Coronary artery (tissue), 2 donors: Measurements from ENCODE around the gene PRUNE2.

ENCODE experiments used
- DNase-seq: peaks from one replicate; pipeline ENCODE4 v3.0.0-alpha.2; 2017; ENCODE audit warnings: low spot score
- H3K27ac ChIP-seq, 2 donors: fragments of 200-600 bp; sonication (generic); one replicate each; pipeline ENCODE4 v1.5.1; 2016 to 2019
- H3K4me3 ChIP-seq: fragments of 200-600 bp; sonication (generic); 2 replicates; pipeline ENCODE4 v1.5.1; 2016; ENCODE audit warnings: mild to moderate bottlenecking, moderate library complexity
- CTCF ChIP-seq: fragments of 200-600 bp; sonication (generic); IDR thresholded peaks from one replicate; pipeline ENCODE4 v1.5.1; 2019; ENCODE audit warnings: antibody characterized with exemption

Gene PRUNE2

GRCh38 chr9:76562511-76562911, 343.4 kb downstream of the PRUNE2 start:
- no peak for DNase-seq
- peak overlapping the region in 1 of 2 donors; percentile 20 for H3K27ac ChIP-seq
- TF ChIP-seq CTCF, result no peak
- no peak overlapping the region for H3K4me3 ChIP-seq

- H3K4me3 ChIP-seq, result no peak overlapping the region
- DNase-seq, result no peak
- no peak for TF ChIP-seq CTCF
- H3K27ac ChIP-seq, result peak overlapping the region; percentile 20 to 66
Measured at GRCh38 chr9:76561900-76562299, 344.0 kb downstream of the PRUNE2 start.
